HL-60/S4 treated with retinoic acid at 250 ng/mL for 4 days and 3 days (cell line): ENCODE results near the gene TMC1.
"Not testable (repeated sequence)": the region's sequence is repeated elsewhere in the genome, so short reads cannot be mapped to it uniquely, and the experiment has no call there.

Source experiments
- in situ Hi-C: fragments of 300-500 bp; cut with MboI; formaldehyde crosslinking; loops from 2 replicates; pipeline ENCODE4 v1.7.0; 2022; ENCODE audit warnings: low sequenced_read_pairs

The TMC1 gene

DNA sequence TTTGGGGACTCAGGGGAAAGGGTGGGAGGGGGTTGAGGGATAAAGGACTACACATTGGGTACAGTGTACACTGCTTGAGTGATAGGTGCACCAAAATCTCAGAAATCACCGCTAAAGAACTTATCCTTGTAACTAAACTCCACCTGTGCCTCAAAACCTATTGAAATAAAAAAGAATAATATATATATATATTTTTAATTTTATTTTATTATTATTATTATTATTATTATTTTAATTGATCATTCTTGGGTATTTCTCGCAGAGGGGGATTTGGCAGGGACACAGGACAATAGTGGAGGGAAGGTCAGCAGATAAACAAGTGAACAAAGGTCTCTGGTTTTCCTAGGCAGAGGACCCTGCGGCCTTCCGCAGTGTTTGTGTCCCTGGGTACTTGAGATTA is 328.8 kb downstream of the TMC1 start:
- in situ Hi-C loops, result not testable (repeated sequence)

DNA sequence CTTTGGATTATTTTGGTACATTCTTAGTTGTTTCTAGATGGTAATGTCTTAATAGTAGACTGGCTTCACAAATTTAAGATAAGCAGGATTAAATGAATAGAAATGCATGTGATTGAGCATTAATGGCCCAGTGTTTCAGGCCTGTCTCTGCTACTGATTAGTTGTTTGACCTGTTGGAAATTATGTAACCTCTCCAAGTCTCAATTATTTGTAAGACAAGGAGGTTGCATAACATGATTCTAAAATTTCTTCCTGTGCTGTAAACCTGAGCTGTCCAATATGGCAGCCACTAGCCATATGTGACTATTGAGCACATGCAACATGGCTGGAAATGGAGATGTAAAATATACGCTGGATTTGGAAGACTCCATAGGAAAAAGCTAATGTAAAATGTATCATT is 333.9 kb downstream of the TMC1 start:
- in situ Hi-C loops, result no loop called here

DNA sequence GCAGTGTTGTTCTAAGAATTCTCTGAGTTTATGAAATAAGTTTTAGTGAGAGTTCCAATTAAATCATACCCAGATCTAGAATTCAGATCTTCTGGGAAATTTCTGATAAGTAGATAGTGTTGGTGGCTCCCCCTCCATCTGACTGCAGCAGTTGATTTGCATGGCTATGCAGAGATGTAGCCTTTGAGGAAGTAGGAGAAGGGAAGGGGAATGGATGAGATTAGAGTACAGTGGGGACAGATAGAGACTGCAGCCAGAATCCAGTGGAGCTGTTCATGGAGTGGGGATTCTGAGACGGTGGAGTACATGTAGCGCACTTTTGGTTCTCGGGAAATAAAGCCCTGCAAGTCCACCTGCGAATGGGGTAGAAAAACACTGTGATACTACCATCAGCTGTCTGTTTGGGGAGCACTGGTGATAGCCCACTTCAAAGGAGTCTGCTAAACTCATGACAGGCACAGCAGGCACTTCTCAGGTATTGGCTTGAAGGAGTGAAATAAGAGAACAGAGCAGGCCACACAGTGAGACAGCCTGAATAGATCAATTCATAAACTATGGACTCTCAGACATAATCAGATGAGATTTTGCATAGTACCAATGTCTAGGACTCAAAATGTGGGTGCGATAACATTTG is 334.6 kb downstream of the TMC1 start:
- in situ Hi-C loops, result no loop called here

DNA sequence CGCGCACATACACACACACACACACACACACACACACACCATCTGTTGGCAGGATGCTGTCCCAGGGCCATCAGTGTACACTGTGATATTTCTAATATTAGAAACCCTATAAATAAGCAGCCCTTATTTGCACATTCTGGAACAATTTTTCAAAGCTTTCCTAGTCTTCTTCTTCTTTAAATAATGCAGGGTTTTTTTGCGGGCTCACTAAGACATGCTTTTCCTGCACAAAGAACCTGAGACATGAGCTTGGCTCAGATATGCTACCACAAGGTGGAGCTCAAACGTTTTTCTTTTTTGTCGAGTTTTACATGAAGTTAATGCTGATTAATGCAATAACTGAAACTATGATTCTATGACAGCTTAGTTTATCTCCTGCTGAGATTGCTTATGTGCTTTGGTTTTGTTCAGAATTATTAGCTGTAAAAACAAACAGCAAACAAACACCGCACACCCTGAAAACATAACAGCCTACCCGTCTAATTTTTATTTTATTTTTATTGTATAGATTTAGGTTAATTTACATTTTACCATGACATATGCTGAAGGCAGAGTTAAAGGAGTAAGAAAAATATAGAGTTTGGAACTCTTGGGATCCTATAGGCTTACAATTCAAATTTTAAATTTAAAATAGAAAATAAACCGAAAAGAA is 335.7 kb downstream of the TMC1 start:
- in situ Hi-C loops, result no loop called here

DNA sequence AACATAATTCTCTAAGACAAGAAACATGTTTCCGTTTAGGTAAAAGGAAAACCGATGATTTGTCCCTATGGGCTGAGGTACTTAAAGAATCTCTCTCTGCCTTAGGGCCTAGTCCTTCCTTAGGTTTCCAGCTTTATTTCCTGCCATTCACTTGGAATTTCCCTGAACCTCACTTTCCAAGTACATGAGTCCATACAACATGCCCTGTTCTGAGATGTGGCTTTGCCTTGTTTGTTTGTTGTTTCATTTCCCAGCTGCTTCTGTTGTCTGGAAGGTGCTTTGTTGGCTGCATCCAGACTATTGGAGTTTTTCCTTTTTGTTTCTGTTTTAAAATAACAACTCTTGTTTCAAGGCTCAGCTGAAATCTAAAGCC is 336.2 kb downstream of the TMC1 start:
- in situ Hi-C loops, result no loop called here

DNA sequence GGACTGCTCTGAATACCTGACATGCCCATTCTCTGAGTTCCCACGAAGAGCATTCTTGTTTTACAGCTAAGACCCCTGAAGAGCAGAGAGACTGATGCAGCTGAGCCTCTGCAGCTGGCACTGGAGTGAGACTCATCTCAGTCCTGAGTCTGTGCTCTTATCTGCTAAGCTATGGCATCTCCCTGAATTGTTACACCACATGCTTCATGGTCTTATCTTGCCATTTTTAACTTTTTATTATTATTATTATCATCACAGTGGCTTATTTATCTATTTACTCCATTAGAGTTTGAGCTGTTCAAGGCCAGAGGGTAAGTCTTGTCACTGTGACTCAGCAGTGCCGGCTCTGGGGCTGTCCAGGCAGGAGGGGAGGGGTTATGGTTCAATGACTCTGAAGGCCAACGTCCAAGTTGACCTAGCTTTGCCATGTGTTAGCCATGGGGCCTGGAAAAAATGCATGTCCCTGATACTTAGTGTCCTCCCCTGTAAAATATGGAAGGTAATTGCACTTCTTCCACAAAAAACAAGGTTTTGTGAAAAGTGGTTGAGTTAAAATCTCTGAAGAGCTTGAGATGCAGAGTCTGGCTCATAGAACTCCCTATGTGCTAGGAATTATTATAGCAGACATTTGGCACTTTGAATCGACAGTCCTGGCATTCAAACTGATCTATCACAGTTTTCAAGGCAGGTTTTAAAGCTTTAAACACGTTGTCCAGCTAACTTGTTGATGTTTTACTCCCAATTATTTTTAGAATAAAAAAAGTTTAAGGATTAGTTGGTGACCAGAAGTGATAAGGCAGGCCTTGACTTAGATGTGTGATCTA is 336.9 kb downstream of the TMC1 start:
- in situ Hi-C loops, result no loop called here

DNA sequence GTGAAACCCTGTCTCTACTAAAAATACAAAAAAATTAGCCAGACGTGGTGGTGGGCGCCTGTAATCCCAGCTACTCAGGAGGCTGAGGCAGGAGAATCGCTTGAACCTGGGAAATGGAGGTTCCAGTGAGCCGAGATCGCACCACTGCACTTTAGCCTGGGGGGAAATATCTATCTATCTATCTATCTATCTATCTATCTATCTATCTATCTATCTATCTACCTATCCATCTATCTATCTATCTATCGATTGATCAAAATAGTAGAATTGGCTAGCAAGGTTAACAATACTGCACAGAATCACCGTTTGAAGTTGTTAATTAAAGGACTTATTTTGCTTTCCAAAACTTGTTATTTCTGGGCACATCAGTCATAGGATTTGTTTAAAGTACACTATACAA is 341.4 kb downstream of the TMC1 start:
- in situ Hi-C loops, result not testable (repeated sequence)

DNA sequence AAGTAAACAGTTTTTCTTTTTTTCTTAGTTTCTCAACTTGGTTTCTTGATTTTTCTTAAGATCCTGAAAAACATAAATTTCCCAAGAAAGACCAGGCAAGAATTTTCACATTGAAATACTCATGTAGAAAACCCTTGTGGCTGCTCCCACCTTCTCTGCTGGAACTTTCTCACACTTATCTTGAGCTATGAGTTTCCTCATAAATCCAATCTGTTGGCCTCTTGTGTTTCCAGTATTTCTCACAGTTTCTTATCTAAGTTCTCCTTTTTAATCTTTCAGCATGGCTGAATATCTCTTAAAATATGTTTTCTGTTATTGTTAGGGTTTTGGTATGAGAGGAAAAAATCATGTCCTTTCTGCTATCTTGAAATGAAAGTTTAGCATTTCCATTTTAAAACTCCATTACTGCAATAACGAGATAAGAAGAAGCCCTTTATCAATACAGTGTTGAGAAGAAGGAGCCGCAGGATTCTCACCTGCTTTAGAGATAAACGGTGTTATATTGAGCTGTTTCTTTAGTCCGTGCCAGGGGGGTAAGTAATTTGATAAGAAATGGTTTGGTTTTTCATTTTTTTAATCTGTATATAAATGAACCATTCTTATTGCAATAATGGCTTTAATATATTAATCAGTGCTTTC is 342.2 kb downstream of the TMC1 start:
- in situ Hi-C loops, result no loop called here

DNA sequence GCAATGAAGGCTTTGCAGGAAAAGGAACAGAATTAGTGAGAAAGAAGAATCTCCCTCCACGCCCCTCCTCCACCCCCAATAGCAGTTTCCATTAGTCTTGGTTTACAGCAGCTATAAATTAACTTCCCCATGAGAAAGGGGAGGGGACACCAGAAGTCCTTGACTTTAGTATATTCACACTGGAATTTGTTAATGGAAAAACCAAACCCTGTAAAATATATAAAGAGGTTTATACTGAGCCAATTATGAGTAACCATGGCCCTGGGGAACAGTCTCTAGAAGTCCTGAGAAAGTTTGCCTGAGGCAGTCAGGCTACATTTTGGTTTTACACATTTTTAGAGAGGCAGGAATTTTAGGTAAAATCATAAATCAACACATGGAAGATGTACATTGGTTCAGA is 342.9 kb downstream of the TMC1 start:
- in situ Hi-C loops, result no loop called here

DNA sequence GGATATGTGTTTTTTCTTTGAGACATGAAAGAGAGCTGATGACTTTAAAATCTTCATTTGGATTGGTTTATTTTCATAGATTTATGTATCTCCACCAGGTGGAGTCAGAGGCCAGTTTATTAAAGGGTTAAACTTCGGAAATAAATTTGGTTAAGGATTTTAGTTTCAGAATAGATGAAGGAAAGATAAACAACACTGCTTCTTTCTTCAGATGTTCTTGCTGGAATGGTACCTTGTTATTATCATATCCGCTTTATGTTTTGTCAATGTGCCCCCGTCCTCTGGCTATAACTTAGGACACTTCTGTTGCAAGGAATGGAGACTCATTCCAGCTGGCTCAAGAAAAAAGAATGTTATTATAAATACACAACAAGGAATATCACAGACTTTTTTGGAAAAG is 350.3 kb downstream of the TMC1 start:
- in situ Hi-C loops, result no loop called here

DNA sequence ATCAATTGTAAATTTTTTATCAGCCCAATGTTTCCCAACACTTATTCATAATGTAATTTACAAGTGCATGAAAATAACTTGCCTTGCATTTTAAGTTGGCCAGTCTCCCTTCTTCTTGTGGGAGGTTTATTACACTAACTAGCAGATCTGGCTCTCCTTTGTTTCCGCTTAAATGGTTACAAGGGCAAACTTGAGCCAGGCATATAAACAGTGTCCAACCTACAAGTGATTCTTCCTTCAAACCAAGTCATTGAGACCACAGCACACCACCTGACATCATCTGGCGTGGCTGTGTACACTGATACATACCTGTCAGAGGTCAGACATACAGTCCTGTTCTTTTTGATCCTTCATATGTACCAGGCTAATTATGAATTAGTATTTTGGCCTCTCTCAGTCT is 351.3 kb downstream of the TMC1 start:
- in situ Hi-C loops, result no loop called here

DNA sequence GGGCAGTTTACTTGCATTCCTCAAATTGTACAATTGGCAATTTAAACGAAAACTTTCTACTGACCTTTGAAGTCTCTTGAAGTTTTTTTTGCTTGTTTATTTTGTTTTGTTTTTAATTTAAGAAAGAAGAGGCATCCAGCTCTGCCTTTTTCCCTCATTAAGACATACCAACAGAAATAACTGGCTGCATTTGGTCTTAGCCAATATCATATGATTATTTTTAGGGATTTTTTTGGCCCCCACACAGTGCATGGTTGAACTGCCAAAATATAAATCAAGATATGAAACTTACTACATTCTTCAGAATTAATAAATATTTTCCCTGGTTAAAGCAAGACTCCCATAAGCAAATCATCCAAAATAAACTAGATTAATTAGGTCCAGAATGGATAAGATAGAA is 352.0 kb downstream of the TMC1 start:
- in situ Hi-C loops, result no loop called here

DNA sequence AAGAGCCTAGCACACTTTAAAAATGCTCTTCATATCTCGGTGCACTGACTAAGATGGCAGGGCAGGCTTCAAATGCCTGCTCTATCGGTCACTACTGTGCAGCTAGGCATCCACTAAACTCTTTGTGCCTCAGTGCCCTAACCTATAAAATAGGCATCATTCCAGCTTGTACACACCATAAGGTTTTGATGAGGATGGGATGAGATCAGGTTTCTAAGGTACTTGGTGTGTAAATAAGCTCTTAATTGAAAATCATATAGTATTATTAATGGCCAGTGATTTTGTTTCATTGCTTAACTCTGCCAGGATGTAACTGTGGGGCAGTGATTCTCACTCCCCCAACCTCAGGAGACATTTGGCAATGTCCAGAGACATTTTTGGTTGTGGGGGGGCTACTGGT is 352.9 kb downstream of the TMC1 start:
- in situ Hi-C loops, result no loop called here

DNA sequence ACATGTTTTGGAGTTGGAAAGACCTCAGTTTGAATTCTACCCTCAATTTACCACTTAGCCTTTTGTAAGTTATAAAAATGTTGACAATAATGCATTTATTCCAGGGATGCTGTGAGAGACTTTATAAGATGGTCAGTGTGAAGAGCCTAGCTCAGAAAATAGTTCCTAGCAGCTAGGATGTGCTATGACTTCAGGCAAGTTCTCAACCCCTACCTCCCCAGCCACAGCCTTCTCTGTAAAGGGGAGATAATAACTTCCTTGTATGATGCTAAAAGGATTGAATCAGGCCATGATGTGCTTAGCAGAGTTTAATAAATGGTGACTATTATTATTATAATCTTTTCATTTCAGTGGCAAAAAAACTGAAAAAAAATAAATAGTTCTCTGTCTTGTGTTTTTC is 353.8 kb downstream of the TMC1 start:
- in situ Hi-C loops, result no loop called here

DNA sequence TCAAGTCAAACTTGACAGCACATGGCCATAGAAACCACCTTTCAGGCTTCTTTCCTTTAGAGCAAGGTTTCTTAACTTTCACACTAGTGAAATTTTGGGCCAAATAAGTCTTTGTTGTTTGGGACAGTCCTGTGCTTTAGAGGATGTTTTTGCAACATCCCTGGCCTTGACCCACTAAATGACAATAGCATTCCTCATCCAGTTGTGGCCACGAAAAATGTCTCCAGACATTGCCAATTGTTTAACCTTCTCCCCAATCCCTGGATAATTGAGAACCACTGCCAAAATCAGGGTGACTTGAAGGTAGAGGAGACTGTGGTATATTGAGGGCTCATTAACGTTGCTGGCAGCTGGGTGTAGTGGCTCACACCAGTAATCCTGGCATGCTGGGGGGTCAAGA is 359.4 kb downstream of the TMC1 start:
- in situ Hi-C loops, result no loop called here

DNA sequence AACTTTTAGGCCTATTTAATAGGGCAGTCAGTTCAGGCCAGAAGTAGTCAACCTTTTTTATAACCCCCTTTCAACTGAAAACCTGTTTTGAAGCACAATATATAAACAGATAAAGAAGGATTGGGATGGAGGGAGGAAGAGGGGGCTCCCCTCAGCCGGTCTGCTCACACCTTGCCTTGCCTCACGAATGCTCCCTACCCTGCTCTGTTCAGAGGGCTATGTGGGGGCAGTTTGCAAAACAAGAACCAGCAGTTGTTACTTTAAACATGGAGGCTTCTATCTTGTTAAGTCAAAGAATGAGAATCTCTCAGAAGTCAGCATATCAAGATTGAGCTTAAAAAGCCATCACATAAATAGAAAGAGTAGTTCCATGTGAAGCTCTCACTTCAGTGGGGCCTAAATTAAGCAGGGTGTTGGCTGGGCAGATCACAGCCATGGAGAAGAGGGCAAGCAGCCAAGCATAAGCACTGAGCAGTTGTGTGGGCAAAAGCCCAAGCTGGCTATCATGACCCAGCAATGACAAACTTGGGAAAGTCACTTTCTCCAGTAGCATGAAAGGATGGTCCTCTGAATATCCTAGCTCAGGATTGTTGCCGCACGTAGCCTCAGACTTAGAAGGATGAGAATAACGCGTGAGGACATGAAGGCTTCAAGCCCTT is 360.8 kb downstream of the TMC1 start:
- in situ Hi-C loops, result no loop called here

DNA sequence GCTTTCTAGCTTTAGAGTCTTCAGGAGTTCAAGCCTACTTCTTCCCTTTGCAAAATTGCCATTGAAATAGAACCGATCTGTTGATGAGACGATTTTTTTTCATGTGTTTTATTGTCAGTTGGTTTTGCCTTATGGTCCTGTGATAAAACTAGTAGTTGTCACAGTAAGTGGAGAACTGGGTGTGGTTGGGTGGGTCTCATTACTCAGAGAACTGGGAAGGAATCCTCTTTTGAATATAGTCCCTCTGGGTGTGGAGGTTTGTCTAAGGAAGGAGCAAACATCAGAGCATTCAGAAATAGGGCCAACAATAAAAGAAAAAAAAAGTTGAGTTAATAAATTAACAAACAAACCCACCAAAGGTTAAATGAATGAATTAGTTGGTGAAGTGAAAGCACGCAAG is 362.5 kb downstream of the TMC1 start:
- in situ Hi-C loops, result no loop called here

DNA sequence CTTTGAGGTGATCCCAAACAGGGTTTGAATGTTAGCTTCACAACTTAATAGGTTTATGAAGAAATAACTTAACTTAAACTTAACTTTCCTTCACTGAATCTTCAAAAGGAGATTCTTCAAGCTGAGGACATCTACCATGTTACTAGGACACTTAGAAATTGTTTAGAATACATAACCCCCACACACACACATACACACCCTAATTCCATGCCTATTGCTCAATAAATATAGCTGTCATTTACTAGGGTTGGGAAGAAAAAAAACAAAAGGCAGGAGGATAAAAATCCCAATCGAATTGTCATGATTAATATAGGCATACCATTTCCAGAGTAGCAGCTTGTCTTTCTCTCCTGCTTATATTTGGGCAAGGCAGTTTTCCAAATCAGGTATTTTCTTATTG is 363.1 kb downstream of the TMC1 start:
- in situ Hi-C loops, result no loop called here
